CD4-positive, alpha-beta T cell treated with Interleukin-15 for 1 hour (primary cell): Measurements from ENCODE around the gene LOC101059915.

ENCODE experiments used
- DNase-seq: peaks from one replicate; pipeline ENCODE4 v3.0.0-alpha.2; 2020

LOC101059915 gene

DNA sequence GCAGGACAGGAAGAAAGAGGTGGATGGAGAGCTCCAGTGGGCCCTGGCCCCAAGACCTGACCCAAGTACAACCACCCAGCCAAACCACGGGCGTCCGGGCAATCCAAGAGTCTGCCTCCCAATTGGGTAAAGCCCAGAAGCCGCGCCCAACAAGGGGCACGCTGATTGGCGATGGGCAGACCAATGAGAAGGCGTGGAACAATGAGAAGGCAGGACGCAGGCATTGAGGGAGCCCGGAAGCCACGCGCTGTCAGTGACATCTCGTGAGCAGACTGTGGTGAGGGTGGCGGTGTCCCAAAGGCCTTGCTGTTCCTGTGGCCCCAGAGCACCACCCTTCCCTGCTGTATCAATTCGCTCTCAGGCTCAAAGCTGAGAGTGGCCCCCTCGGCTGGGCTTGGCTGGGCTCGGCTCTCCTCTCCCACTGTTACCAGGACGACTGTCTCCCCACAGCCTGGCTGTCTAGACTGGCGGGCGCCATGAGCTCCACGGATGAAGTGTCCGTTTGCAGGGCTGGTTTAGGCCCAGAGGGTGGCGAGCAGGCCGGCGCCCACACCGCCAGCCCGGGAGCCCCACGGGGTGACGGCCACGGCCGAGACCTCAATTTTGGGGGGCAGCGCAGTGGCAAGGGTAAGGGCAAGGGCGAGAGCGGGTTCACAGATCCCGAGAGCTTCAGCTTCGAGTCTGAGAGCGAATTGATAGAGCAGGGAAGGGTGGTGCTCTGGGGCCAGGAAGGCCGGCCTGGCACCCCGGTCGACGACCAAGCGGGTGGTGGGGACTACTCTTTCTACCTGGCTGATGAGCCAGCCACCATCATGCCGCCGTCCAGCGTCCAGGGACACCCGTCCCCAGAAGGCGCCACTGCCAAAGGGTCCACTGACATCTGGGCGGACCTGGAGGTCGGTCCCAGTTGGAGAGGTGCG is at the start of gene LOC101059915:
TSS of gene LOC101059915 (plus strand) at position 219 of the 920 bp plus-strand sequence.
- DNase-seq: no peak

DNA sequence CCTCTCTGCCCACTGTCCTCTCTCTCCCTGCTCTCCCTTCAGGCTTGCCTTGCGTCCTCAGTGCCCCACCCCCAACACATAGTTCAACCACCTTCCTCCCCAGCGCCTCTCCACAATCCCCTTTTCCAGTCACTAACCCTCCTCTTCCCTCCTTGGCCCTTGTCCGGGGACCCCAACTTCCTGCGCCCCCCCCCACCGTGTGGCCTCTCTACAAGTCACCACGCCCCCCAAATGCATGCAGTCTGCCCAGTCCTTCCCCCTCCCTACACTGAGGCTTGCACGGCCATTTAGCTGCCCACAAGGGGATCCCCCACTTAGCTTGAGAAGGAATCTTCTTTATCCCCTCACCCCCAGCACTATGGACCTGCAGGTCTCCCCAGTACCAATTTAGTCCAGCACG is 49.6 kb upstream of the LOC101059915 start:
- DNase-seq: no peak

- peak; percentile 47 for DNase-seq
Observed at GRCh38 chrX:71618303-71618721, 49.0 kb upstream of the LOC101059915 start, which contains the start of gene CXCR3. Gene CXCR3, minus strand, starts transcription at chrX:71618511. Its CDS starts 62 bp downstream, at chrX:71618449.

- no peak for DNase-seq
Observed at GRCh38 chrX:71618787-71619186, 48.6 kb upstream of the LOC101059915 start.

GRCh38 chrX:71619193-71619592 is 48.2 kb upstream of the LOC101059915 start:
- DNase-seq: peak; percentile 45

GRCh38 chrX:71619986-71620385 is 47.4 kb upstream of the LOC101059915 start:
- DNase-seq: no peak

DNA sequence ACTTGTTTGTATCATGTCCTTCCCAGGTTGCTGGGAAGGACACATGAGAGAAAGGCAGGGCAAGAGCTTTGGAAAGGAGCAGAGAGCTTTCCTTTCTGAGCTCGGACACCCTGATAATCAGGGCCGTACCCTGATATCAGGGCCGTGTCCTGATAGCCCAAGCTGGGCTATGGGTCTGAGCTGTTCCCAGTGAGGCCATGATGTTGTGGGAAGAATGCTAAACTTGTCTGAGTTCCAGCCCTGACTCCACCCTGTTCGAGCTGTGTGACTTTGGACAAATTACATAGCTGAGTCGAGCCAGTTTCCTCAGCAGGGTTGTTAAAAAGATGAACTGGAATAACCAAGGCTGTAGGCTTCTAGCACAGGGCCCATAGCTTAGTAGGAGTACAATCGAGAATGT is 45.7 kb upstream of the LOC101059915 start:
- DNase-seq: no peak

DNA sequence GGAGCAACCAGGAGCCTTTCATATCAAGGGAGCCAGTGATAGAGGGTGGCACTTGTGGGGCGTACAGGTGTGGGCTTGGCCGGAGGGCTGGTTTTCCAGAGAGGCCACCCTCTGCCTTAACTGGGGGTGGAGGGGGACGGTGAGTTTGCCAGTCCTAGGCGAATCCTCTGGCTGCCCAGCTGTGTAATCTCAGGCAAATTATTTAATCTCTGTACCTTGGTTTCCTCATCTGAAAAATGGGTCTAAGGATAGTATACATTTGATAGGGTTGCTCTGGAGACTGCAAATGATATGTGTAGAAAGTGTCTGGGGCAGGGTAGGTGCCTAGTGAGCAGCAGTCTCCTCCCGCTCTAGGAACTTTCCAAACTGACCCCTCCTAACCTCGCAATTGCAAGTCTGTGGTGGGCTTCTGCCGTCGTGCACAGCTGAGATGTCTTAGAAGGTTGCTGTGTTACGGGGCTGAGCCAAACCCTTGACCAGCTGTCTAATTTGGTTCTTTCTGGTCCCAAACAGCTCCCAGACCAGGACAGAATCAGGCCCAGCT is 45.2 kb upstream of the LOC101059915 start:
- no peak for DNase-seq

GRCh38 chrX:71622576-71623450 is 44.5 kb upstream of the LOC101059915 start:
- peak; percentile 79 for DNase-seq

DNA sequence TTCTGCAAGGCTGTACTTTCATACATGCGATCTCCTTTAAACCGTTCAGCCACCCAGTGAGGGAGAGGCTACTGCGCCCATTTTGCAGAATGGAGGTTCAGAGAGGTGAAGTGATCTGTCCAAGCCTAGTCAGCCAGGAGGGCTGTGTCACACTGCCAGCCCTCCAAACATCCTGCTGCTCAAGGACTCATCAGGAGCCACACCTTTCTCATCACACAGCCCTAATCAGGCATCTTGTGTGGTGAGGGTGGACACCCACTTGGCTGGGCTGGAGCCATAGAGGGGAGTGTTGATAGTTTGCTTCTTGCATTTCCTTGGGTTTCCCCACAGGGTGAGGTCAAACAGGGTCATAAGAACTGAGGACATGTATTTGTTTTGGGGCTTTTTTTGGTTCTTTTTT is 43.6 kb upstream of the LOC101059915 start:
- no peak for DNase-seq

DNA sequence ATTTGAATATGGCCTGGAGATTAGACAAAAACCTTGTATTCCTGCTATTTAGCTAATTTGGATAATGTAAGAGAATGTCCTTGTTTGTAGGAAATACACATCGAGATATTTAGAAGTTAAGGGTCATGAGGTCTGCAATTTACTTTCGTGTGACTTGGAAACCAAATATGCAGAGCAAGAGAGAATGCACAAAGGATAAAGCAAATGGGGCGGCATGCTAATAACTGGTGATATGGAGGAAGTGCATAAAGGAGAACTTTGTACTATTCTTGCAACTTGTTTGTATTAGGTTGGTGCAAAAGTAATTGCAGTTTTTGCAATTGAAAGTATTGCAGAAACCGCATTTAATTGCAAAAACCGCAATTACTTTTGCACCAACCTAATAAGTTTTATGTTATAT is 41.9 kb upstream of the LOC101059915 start:
- DNase-seq: no peak

GRCh38 chrX:71626576-71626975 is 40.8 kb upstream of the LOC101059915 start:
- no peak for DNase-seq

GRCh38 chrX:71627588-71628404 is 39.5 kb upstream of the LOC101059915 start:
- no peak for DNase-seq

- no peak for DNase-seq
Observed at GRCh38 chrX:71629467-71629866, 37.9 kb upstream of the LOC101059915 start.

DNA sequence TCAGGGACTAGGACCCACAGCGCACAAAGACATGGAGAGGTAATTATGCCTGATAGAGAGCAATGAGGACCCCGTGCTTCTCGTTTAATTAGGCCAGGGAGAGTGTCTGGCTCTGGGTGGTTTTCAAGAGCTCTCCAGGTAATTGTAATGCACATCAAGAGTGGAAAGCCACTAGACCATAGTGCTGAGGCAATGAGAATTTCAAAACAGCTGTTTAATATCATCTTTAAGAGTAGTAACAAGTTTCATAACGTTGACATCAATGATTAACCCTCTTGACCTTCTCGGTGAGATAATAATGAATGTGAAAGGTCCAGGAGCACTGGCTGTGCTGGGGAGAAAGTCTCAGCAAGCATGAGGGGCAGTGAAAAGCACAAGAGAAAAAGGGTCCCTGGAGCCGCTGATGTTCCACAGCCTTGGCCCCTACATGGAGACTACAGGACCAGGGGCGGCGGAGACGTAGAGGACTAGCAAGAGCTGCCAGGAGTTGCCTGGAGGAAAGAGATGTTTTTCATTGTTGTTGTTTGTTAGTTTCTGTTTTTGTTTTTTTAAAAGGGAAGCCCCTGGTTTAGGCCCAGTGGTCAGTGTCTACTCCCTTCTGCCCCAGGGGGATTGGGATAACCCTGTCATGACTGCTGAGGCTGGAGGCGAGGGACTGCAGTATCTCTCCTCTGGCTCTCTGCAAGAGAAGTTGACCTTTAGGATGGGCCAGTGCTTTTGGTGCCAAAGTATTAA is 34.3 kb upstream of the LOC101059915 start:
- DNase-seq: no peak

DNA sequence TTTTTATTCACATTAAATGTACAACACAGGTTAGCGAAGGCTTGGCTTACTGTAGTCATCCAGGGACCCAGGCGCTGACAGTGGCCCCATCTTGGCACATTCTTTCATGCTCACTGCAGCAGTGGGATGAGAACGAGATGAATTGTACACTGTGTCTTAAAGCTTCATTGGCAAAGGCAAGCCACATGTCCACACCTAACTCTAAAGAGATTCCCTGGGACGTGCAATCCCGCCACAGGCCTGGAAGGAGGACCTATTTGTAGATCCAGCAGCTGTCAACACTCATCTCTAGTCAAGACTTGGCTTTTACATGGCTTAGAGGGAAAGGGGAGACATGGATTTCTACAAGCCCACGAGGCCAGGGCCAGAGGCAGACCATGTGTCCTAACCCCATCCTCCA is 33.0 kb upstream of the LOC101059915 start:
- DNase-seq: no peak

- no peak for DNase-seq
Observed at GRCh38 chrX:71636438-71637252, 30.7 kb upstream of the LOC101059915 start.

DNA sequence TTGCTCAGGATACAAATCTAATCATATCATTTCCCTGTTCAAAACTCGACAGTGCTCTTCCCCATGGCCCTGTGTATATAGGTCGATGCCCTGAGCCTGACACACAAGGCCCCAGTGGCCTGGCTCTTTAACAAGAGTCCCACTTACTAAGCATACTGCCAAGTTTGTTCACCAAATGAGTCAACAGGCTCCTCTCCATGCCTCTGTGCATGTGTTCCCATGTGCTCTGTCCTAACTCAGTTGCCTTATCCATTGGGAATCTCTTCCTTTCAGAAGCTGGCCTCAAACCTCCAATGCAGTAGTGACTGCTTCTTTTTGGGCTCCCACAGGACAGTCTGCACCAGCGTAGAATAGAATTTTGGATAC is 30.1 kb upstream of the LOC101059915 start:
- no peak for DNase-seq

DNA sequence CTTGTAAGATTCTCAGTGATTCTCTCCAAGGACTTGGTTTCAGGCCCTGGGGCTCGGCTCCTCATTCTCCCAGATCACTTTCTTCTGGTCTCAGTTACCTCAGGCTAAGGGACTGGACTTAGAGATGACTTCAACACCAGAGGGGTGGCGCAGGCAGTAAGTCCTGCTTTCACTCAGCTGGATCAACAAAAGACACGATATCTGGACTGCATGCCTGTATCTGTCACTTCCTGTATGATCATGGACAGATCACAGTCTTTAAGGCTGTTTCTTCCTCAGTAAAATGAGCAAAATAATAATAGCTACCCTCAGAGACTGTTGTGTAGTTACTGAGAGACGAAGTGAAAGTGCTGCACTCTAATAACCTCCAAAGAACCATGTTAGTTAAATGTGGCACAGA is 29.5 kb upstream of the LOC101059915 start:
- no peak for DNase-seq

DNA sequence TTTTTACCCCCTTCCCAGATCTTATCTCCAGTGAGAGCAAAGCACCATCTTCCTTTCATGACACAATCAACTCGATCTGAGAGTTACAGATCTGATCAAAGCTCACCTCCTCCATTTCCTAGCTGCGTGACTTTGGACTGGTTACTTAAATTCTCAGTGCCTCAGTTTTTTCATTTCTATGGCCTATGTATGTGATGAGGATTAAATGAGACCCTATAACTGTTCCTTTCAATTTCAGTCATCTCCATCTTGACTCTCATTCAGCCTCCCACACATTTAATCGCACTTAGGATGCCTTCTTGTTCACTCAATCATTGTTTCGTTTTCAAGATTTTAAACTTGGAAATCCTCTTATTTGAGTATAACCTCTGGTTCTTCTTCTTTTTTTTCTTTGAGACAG is 28.9 kb upstream of the LOC101059915 start:
- DNase-seq: no peak

GRCh38 chrX:71640002-71640401 is 27.3 kb upstream of the LOC101059915 start:
- no peak for DNase-seq
